GM19452 (cell line): ENCODE results near the gene AGXT.

ENCODE experiments used
- ATAC-seq: cut with Tn5 transposase; IDR thresholded peaks from one replicate; pipeline ENCODE4 v1.9.1; 2021; ENCODE audit not compliant: unreplicated experiment

AGXT gene

DNA sequence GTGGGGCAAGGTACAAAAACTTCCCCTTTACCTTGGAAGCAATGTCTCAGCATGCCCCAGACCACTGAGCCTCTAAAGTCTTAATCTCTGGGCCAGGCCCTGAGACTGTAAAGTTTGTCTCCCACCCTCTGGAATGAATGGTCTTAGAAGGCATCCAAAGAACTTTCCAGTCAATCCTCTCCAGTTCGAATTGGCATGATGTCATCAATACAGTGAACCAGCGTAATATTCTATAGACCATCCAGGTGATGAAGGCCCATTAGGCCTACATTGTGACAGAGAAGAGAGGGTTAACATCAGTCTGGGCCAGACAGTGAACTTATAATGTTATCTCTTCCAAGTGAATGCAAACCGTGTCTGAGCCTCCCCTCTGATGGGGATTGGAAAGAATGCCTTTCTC, 16.1 kb downstream of the AGXT start:
- no peak for ATAC-seq

DNA sequence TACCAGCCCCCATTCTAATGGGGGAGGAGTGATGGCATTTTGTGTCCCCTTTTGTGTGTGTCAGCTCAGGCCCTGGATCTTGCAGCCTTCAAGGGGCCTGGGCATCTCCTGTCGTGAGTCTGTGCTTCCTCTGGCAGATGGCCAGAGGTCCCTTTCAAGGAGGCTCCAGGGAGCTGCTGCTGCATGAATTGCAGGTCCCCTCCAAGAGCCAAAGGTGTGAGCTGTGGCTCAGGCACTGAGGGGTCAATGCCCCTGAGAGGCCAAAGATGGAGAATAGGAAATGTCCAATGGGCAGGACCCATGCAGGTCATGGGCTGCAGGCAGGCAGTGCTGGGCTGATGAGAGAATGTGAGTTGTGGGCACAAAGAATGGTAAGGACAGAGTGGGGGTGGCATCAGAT, 16.9 kb downstream of the AGXT start:
- ATAC-seq: no peak

DNA sequence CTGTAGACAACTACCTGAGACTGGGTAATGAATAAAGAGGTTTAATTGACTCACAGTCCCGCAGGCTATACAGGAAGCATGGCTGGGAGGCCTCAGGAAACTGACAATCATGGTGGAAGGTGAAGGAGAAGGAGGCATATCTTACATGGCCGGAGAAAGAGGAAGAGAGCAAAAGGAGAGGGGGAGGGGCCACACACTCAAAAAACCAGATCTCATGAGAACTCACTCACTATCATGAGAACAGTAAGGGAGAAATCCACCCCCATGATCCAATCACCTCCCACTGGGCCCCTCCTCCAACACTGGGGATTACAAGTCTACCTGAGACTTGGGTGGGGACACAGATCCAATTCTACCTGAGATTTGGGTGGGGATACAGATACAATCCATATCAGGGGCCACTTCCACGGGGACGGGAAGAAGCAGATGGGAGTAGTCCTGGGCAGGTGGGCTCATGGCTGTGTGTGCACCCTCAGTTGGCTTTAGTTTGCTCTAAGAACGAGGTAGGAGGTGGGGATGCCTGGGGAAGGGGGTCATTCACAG, 17.5 kb downstream of the AGXT start:
- no peak for ATAC-seq

DNA sequence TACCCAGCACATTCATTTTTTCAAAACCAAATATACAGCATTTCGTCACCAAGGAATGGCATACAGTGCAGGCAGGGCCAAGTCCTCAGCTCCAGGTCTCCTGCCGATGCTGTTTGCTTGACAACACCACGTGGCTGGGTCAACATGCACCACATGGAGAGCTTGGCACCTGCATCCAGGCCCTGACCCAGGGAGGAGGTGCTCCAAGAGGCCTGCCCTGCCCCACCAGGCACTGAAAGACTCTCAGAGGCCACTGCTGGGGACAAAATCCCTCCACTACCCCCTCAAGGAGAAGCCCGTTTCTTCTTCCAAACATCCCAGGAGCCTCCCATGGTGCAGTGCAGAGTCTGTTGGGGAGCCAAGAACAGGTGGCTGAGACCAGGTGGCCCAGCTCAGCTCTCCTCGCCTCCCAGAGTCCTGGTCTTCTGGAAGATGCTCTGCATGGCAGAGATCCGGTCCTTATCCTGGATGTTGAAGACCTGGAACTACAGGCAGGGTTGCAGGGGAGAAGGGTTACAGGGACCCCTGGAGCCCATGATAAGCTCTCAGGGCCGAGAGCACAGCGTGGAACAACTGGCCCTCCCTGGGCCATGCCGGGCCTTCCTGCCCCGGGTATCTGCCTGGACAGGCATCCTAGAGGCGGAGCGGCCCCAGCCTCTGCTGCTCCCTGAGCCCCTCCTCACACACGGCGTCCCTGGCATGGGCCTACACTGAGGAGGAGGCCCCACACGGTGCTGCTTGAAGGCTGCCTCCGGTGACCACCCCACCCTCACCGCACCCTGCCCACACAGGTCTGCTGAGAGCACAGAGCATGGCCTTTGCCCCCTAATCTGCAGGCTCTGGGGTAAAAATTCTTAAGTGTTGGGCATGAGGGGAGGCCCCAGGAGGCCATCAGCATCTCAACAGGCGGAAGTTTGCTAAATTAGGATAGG, 18.3 kb downstream of the AGXT start:
- no peak for ATAC-seq

DNA sequence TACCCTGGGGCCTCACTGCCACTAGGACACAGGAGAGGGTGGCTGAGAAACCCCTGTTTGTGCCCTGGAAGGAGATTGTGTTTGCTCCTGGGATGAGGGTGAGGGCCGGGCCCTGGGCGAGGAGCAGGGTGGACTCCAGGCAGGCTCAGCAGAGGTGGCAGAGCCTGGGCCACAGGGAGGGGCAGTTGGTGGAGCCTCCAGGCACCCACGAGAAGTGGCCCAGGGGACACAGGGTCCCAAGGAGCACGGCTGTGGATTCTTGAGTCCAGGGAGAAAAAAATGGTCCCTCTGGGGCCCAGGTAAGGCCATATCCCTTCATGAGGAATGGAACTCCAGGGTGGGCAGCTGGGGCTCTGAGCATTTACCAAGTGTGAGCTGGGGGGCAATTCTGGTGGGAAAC, 19.0 kb downstream of the AGXT start:
- ATAC-seq: no peak

DNA sequence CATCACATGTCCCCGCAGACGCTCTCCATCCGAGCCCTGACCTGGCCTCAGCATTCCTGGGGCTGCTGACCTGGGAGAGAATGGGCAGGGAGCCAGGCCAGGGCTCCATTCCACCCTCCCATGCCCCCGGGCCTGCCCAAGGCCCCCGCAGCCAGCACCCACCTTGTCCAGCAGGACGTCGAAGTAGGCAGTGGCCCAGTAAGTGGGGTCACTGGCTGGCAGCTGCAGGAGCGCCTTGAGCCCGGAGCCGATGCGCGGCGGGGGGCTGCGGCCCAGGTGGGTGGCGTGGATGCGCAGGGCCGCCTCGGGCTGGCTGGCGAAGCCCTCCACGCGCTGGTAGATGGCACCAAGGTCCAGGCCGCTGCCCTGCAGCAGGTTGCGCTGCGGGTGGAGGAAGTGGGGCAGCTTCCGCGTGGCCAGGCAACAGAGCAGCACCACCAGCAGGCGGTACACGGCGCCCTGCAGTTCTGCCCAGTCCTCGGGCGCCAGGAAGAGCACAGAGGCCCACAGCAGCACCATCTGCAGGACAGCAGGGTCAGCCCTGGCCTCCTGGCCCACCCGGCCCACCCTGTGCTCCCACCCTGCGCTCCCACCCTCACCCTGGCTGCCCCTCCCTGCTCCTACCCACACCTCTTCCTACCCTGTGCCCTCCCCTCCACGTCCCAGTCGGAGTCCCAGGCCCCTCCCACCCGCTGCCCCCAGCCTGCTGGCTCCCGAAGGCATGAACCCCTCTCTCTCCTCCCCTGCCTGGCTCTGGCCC, 19.7 kb downstream of the AGXT start:
- ATAC-seq: no peak

DNA sequence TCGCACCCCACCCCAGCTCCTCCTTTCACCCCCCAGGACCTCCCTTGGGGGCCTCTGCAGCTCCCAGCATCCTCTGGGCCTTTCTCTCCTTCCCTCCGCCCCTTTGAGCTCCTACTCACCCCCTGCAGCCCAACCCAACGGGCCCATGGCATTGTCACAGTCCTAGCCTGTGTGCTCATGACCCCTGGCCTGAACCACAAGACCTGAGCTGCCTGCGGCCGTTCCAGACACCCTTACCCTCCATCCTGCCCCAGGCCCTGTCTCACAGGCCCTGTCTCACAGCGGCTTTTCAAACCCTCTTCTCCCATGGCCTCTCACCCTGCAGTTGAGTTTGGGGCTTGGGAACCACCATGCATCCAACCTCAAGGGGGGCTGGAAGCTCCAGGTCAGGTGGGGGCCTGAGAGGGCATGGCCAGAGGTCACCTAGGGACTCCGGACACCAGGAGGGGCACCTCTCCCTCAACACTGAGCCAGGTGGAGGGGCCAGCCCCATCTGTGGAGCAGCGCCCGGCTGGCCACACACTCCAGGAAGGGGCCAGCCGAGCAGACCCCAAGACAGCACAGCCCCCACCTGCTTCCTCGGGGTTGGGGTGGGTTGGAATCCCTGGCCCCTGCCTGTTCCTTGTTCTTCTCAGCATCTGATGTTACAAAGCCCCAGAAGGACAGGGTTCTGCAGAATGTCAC, 20.4 kb downstream of the AGXT start:
- ATAC-seq: no peak

DNA sequence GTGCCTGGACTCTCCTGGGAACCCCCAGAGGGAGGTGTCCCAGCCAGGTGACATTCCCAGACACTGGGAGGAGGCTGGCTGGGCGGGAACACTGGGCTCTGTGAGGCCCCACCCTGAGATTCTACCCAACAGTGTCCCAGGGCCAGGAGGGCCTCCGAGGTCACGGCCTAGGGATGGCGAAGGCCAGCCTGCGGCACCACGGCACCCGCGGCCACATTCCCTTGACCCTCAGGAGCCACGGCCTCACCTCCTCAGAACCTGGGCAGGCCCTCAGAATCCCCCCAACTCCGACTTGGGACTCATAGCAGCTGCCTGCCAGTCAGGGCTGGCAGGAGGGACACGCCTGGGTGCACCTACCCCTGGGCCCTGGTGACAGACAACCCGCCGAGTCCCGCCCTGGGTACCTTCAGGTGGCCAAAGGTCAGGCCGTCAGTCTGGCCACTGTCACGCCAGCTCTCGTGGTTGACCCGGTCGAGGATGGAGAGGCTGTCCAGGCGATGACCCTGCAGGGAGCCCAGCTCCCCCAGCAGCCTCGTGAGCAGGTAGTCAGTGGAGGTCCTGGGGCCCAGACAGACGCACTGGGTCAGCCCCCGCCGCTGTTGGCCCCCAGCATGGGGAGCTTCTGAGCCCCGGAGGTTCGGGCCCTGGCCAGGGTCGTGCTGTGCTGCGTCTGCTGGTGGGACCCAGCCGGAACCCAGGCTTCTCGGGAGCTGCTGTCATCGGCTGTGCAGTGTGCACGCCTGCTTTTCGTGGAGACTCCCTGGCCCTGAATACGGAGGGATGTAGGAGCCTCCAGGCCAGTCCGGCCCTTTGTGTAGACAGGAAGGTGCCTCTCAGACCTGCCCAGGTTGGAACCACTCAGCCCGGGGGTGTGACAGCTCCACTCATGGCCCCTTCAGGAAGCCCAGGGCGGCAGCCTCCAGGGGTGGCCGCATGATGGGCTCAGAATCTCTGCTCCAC, 21.3 kb downstream of the AGXT start:
- no peak for ATAC-seq

DNA sequence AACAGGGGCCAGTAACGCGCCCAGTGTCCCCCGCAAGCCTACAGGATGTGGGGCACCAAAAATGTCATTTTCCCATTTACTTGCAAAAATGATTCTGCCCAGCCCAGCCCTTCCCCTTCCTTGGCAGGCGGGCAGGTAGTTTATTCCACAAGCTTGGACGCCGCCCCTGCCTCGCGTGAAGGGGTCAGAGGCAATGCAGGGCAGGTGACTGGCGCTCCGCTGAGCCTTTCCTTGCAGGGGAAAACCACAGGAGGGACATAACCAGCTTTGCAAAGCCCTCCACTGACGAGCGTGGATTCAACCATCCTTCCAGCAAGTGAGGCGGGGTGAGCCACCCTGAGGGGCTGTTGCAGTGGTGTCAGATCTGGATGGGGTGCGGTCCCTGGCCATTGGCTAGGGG, 22.1 kb downstream of the AGXT start:
- ATAC-seq: no peak

DNA sequence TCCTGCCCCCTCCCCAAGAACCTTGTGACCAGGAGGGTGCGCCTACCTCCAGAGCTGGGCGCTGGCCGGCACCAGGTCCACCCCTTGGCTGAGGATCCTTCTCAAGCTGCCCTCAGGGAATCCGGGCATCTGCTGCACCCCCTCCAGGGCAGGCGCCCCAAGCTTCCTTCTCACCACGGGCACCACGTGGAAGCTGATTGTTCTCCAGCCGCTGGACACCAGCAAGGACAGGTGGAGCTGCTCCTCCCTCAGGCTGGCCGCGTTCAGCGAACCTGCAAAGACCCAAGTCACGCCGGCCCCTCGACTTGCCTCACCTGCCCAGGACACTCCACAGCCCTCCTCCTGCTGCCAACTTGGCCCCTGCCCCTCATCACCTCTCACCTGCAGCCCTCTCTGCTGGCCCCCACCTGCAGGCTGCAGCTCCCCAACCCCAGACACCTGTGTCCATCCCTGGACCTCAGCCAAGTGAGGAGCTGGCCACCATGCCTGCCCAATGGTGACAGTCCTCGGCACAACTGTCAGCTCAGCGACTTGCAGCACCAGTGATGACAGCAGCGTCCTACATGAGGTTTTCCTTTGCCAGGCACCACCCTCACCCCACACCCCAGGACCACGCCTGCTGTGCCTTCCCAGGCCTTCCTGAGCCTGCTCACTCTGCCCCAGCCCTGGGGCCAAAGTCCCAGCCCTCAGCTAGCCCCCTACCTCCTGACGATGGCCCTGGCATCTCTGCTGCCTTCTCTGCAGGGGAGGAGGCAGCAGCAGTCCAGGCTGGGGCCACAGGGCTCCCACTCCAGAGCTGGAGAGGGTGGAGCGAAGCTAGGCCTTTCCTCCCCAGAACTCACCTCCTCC, 23.1 kb downstream of the AGXT start:
- no peak for ATAC-seq

DNA sequence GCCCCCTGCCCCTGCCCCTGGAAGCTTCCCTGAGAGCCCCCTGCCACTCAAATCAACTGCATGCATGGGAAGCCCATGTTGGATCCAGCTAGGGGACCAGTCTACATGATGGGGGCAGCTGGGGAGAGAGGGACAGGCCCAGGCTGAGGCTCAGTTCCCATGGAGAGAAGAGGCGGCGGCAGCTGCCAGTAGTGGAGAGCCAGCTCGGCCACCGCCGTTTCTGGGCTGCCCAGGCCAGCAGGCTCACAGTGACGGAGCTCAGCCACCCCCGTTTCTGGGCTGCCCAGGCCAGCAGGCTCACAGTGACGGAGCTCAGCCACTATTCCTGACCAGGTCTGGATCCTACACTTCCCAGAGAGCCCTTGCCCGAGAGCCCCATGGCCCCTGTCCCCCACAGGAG, 23.7 kb downstream of the AGXT start:
- ATAC-seq: no peak

DNA sequence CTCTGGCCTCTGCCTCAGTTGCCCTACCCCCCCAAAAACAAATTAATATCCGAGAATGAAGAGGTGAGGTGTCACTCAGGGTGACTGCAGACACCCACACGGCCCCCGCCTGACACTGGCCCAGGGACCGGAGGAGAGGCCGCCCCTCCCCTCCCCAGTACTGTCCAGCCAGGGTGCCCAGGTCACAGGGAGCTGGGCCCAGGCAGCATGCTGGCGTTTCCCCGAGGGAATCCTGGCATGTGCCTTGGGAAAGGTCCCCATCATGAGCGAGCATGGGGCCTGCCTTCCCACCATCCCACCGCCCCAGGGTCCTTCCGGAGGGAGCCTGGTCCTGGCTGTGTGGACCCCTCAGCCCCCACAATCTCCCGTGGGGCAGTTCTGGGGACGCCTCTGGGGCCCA, 24.3 kb downstream of the AGXT start:
- ATAC-seq: no peak

DNA sequence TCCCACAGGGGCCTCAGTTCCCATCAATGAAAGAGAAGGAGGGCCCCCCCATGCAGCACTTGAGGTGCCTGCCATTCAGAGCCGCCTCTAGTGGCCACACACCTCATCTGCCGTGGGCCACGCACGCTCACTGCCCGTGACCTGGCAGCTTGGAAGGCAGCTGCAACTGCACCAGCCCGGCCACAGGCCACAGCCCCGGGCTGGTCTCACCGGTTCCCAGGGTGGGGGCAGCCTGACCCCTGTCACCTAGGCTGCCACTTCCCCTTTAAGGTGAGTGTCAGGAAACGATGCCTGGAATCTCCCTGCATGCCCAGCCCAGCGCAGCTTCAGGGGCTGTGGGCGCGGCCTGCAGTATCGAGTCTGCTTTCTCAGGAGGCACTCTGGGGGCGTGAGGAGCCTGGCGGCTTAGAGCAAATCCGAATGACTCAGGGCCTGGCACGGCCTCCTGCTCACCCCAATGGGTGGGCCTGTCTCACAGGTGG, 24.8 kb downstream of the AGXT start:
- ATAC-seq: no peak

DNA sequence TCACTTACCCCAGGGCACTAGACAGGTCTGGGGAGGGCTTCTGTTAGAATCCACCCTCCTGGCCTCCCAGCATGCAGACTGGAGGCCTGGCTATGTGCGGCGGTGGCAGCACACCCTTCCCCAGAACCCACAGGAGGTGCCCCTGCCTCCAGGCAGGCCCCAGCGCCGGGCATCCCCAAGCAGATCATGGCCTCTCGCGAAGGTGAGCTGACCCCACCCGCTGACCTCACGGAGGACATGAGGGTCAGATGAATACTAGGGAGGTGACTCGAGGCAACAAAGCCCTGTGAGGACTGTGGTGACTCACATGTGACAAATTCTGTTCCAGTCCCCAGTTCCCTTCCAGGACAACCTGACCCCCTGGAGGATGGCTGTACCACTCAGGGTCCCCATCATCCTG, 25.4 kb downstream of the AGXT start:
- ATAC-seq: no peak

DNA sequence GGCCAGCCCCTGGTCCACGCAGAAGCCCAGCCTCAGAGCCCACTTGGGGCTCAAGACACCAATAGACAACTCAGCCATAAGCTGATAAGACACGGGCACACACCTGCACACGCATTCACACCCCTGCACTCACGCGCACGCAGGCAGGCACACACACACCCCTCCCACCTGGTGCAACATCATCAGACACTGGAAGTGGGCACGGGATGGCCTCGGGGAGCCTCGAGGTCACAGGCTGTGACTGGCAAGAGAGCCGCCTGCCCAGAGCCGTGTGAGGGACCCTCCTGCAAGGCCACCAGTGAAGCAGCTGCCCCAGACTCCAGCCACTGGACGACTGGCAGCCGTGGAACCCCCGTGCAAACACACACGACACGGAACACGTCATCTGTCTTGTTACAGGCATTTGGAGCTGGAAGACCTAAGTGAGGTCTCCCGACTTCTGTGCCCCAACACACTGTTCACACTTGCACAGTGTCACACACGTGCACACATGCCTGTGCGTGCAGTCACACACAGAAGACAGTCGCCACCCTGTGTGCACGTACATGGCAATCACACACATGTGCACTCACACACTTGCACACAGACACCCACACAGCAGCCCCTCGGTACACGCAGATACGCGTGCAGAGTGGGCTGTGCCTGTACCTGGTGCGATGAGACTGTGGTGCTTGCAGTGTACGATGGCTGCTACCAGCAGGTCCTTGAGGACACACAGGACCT, 26.4 kb downstream of the AGXT start:
- no peak for ATAC-seq

DNA sequence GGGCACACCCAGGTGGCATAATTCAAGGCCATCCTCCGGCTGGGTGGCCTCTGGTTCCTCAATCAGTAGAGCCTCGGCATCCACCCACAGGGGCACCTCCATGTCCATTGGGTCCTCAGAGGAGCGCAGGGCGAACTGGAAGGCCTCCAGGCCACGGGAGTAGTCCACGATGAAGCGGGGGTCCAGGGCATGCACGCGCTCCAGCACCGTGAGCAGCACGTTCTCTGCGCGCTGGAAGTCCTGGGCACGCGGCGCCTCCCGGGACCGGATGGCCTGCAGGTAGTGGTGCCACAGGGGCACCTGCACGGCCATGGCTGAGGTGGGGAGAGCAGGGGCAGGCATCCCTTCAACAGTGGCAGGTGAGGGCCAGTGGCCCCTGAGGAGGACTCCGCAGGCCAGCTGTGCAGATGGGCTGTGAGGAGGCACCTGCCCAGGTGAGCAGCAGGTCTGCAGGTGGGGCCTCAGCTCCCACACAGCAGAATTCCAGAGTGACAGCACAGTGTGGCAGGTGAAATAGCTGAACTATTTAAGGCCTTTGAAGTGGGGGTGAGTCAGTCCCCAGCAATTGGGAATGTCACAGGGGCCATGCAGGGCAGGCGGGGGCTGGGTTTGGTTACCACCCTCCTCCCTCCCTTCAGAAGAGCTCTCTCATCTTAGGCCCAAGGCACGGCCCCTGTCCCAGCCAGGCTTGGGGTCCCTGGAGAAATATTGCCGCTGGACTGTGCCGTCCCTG, 27.2 kb downstream of the AGXT start, which contains the start of gene MAB21L4:
MAB21L4 (minus strand) TSS at position 501 of the 733 bp plus-strand sequence; CDS start at position 342, 159 bp downstream.
- ATAC-seq: no peak

DNA sequence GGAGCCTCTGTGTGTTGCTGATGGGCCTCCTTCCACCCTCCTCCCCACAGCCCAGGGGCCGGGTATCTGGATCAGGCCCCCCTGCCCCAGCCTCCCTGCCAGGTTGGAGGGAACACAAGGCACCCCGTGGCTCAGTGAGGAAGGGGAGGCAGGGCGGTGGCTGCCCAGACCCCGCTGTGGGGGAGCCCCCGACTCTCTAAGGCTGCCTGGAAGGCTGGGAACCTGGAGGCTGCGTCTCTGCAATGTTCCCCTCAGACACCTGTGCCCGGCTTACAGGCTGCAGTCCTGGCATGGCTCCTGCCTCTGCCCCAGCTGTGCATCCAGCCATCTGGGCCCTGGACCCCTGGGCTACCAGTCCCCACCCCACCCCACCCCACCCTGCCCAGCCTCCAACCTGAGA, 27.8 kb downstream of the AGXT start:
- ATAC-seq: no peak
